T-cell (primary cell): Measurements from ENCODE around the gene PILRA. TPM values are rescaled to one million over a fixed set of nuclear protein-coding genes. Genes with fewer than 3 reads are reported as not detected.
"Not testable (repeated sequence)": the region's sequence is repeated elsewhere in the genome, so short reads cannot be mapped to it uniquely, and the experiment has no call there.

Source experiments
- ATAC-seq, 4 experiments: fragments of 200-7000 bp in 3 of 4; fragments of 150-1000 bp in 1 of 4; cut with Tn5 transposase; replicated peaks in 1 of 4; 1 replicate in 3 of 4; 2 replicates in 1 of 4; pipeline ENCODE4 v1.10.0; 2021; ENCODE audit warnings: moderate library complexity in 3 of 4, mild to moderate bottlenecking in 2 of 4, moderate number of reproducible peaks in 1 of 4
- CTCF ChIA-PET, 2 donors: fragments of 300-600 bp; sonication (Branson Sonifier 250); formaldehyde crosslinking; loops; one replicate each; lab custom pipeline; 2022; ENCODE audit warnings: antibody characterized with exemption in 2 of 2; lab: Charles Lee
- POLR2A ChIA-PET, 2 donors: fragments of 300-600 bp; sonication (Branson Sonifier 250); formaldehyde crosslinking; loops; one replicate each; lab custom pipeline; 2022; ENCODE audit warnings: antibody characterized with exemption in 2 of 2; lab: Charles Lee
- DNase-seq, 35 experiments: peaks; one replicate each; pipeline versions ENCODE4 v3.0.0 to v3.0.0-alpha.2; 2013 to 2023
- H3K27ac ChIP-seq: one replicate; pipeline ENCODE4 v1.5.1; 2013; ENCODE audit warnings: low read length
- H3K27me3 ChIP-seq, 2 experiments: replicated peaks in 1 of 2; 1 replicate in 1 of 2; 2 replicates in 1 of 2; pipeline versions ENCODE4 v1.6.1 to v1.7.0; 2013; ENCODE audit warnings: low read length in 1 of 2, mixed read lengths in 1 of 2; ENCODE audit not compliant: control insufficient read depth in 2 of 2, insufficient read depth in 2 of 2; ENCODE audit errors: extremely low read depth in 1 of 2
- H3K36me3 ChIP-seq, 2 donors: 1 replicate in 1 of 2; 2 replicates in 1 of 2; pipeline versions ENCODE4 v1.6.1 to v1.7.0; 2013; ENCODE audit warnings: low read length in 1 of 2; ENCODE audit not compliant: control insufficient read depth in 2 of 2, insufficient read depth in 1 of 2; ENCODE audit errors: extremely low read depth in 1 of 2
- H3K4me1 ChIP-seq, 2 experiments: 1 replicate in 1 of 2; 2 replicates in 1 of 2; pipeline versions ENCODE4 v1.6.1 to v1.7.0; 2013; ENCODE audit warnings: low read length in 2 of 2, mixed read lengths in 1 of 2; ENCODE audit not compliant: insufficient read depth in 2 of 2, control insufficient read depth in 1 of 2; ENCODE audit errors: extremely low read depth in 1 of 2
- H3K4me3 ChIP-seq, 2 donors: 1 replicate in 1 of 2; 2 replicates in 1 of 2; pipeline versions ENCODE4 v1.5.1 to v1.7.0; 2013; ENCODE audit warnings: mild to moderate bottlenecking in 2 of 2, low read length in 1 of 2, moderate library complexity in 1 of 2; ENCODE audit not compliant: control insufficient read depth in 1 of 2; ENCODE audit errors: extremely low read depth in 1 of 2
- H3K9me3 ChIP-seq: 2 replicates; pipeline ENCODE4 v1.7.0; 2013
- H3K27ac Mint-ChIP-seq, 2 donors: one replicate each; pipeline ENCODE4 v1.8.0; 2020 to 2021; ENCODE audit warnings: mild to moderate bottlenecking in 2 of 2, mixed read lengths in 2 of 2
- H3K27me3 Mint-ChIP-seq, 2 donors: one replicate each; pipeline ENCODE4 v1.8.0; 2021 to 2022; ENCODE audit warnings: mixed read lengths in 2 of 2
- H3K36me3 Mint-ChIP-seq: one replicate; pipeline ENCODE4 v1.8.0; 2021; ENCODE audit warnings: mixed read lengths
- H3K4me1 Mint-ChIP-seq, 3 donors: one replicate each; pipeline ENCODE4 v1.8.0; 2020 to 2022; ENCODE audit warnings: mixed read lengths in 3 of 3, mild to moderate bottlenecking in 1 of 3
- H3K4me3 Mint-ChIP-seq, 3 donors: one replicate each; pipeline ENCODE4 v1.8.0; 2020 to 2022; ENCODE audit warnings: mild to moderate bottlenecking in 3 of 3, mixed read lengths in 3 of 3, moderate library complexity in 3 of 3
- H3K9me3 Mint-ChIP-seq, 3 donors: one replicate each; pipeline ENCODE4 v1.8.0; 2020 to 2022; ENCODE audit warnings: mixed read lengths in 3 of 3
- WGBS: methylation state at CpG from one replicate; pipeline ENCODE4 v1.1.5; 2013; ENCODE audit warnings: missing lambda C conversion rate; ENCODE audit not compliant: insufficient coverage; 5-methylcytosine and 5-hydroxymethylcytosine counted together
- total RNA-seq, 35 experiments: library from RNA in 6 of 35; stranded (reverse) in 6 of 35; fragments of 120-200 nt in 1 of 35; gene quantifications; one replicate each; pipeline versions ENCODE4 v1.2.1 to v1.2.4 and lab custom pipeline; 2013 to 2026

The PILRA gene
- total RNA-seq, 5 donors from 2014 or later (not counting 1 experiment from before 2014, with no cell fraction given), result 3.7 to 19.3 (median 7.1) TPM

DNA sequence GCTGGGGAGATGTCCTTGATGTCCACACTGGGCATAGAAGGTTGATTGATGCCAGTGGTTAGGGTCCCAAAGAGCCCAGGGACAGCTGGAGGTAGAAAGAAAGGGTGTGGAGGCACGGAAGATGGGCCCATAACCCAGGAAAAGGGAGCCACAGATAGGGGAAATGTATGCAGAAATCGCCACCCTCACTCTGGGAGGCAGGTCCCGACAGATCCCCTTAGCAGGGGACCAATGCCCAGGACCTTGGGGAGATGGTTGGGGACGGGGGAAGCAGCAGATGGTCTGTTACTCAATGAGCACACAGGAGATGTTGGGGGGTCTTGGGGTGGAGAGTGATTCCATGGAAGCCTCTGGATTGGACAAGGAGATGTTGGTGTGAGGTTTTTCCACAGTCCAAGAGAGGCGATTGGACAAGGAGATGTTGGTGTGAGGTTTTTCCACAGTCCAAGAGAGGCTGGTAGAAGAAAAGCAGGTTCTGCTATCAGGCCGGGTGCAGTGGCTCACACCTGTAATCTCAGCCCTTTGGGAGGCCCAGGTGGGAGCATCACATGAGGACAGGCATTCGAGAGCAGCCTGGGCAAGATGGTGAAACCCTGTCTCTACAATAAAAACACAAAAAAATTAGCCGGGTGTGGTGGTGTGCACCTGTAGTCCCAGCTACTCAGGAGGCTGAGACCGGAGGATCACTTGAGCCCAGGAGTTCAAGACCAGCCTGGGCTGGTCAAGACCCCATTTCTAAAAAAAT lies 70.0 kb downstream of the PILRA start:
- Histone ChIP-seq H3K4me3 (no peak overlapping the region), H3K9me3 (no peaks in the 10 kb centered on the region), H3K27me3 (no peaks in the 10 kb centered on the region), H3K27ac (no peak overlapping the region), H3K4me1 (peaks cover 2 to 12% of the 10 kb centered on the region in 2 experiments), H3K36me3 (no peaks in the 10 kb centered on the region)
- ChIA-PET POLR2A (interaction anchor here in 1 of 2 donors (0.6 kb wide), 1 partner anchor 35 kb away, joined by 6 read pairs; no protein-coding TSS in a partner anchor), CTCF (interaction anchor here in 1 of 2 donors (0.7 kb wide), 1 partner anchor 12 kb away, joined by 3 read pairs; no protein-coding TSS in a partner anchor)
- H3K4me3 Mint-ChIP-seq, result no peak overlapping the region
- H3K27me3 Mint-ChIP-seq, result no peaks in the 10 kb centered on the region
- ATAC-seq (no peak), DNase-seq (no peak)
- WGBS, result 98% methylated on average over 8 of the region's 9 CpGs
- H3K36me3 Mint-ChIP-seq, result no peaks in the 10 kb centered on the region
- H3K9me3 Mint-ChIP-seq, result no peaks in the 10 kb centered on the region
- peak overlapping the region in 1 of 2 donors; percentile 34 for H3K27ac Mint-ChIP-seq
- H3K4me1 Mint-ChIP-seq, result peaks cover 7 to 15% (median 7%) of the 10 kb centered on the region in 3 donors

DNA sequence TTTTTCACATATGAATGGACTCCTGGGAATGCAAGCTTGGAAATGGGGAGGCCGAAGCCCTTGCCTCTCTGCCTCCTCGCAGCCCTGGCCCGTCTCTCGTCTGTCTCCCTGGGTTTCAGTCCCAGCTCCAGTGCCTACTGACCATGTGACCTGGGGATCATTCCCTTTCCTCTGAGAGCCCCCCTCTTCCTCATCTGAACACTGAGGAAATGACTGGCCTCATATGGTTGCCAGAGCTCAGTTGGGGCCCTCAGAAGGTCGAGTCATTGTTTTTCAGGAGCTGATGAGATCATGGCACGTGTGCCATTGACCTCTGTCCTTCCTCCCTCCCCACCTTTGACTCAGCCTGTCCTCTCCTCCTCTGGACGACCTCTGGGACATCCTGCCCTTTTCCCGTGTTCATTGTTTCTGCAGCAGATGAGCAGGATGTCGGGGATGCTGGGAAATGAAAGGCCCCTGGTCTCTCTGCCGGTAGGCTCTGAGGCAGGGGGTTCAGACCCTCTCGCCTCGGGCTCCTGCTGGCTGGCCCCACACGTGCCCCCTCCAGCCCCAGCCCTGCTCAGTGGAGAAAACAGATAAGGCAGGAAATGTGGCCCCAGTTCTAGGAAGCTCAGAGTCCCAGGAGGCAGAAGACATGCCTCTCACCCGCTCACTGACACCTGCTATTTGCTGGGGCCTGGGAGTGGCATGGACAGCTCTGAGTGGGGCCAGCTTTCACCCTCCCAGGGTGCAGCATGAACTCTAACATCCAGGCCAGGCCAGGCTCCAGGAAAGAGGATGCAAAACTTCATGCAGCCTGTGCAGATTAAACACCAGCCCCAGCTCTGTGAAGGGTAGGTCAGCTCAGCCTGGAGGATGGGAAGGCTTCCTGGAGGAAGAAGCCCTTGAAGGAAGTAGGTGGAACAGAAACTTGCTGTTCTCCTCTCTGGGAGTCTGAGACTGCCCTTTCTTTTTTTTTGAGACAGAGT lies 71.3 kb downstream of the PILRA start:
- Histone ChIP-seq H3K4me1 (peaks cover 2 to 12% of the 10 kb centered on the region in 2 experiments), H3K27ac (no peak overlapping the region), H3K36me3 (no peaks in the 10 kb centered on the region), H3K27me3 (no peaks in the 10 kb centered on the region), H3K9me3 (no peaks in the 10 kb centered on the region), H3K4me3 (no peak overlapping the region)
- H3K9me3 Mint-ChIP-seq, result no peaks in the 10 kb centered on the region
- ATAC-seq (peak; percentile 15 to 49 (median 44)), DNase-seq (no peak)
- no peak overlapping the region for H3K4me3 Mint-ChIP-seq
- 55% methylated on average over 12 of the region's 14 CpGs for WGBS
- H3K36me3 Mint-ChIP-seq, result no peaks in the 10 kb centered on the region
- no peaks in the 10 kb centered on the region for H3K27me3 Mint-ChIP-seq
- peaks cover 7 to 18% (median 7%) of the 10 kb centered on the region in 3 donors for H3K4me1 Mint-ChIP-seq
- H3K27ac Mint-ChIP-seq, result peak overlapping the region; percentile 64 to 65
- CTCF ChIA-PET, result no interaction called here
- POLR2A ChIA-PET, result interaction anchor here in 1 of 2 donors (0.6 kb wide), 1 partner anchor 261 kb away, joined by 3 read pairs; no protein-coding TSS in a partner anchor

DNA sequence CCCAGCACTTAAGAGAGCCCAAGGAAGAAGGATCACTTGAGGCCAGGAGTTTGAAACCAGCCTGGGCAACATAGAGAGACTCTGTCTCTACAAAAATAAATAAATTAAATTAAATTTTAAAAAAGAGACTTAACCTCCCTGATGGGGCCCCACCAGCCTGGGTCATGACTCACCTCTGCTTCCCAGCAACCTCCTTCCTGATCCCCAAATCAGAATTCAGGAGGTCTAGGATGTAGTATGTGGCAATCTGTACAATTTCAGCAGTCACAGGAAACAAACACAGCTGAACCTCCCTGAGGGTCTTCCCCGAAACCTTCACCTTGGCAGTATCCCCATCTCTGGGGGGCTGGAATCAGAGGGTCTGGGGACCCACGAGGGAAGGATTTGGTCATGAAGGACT lies 72.8 kb downstream of the PILRA start:
- no peaks in the 10 kb centered on the region for H3K27me3 Mint-ChIP-seq
- no peaks in the 10 kb centered on the region for H3K36me3 Mint-ChIP-seq
- ATAC-seq (no peak), DNase-seq (no peak)
- peaks cover 0 to 3% of the 10 kb centered on the region in 2 experiments for H3K27me3 ChIP-seq
- peaks cover 7 to 25% (median 11%) of the 10 kb centered on the region in 3 donors for H3K4me1 Mint-ChIP-seq
- no peak overlapping the region for H3K27ac ChIP-seq
- H3K4me3 ChIP-seq, result no peak overlapping the region
- H3K9me3 Mint-ChIP-seq, result no peaks in the 10 kb centered on the region
- POLR2A ChIA-PET, result no interaction called here
- H3K9me3 ChIP-seq, result no peaks in the 10 kb centered on the region
- CTCF ChIA-PET, result no interaction called here
- H3K36me3 ChIP-seq, result no peaks in the 10 kb centered on the region
- H3K4me3 Mint-ChIP-seq, result no peak overlapping the region
- peaks cover 2 to 22% of the 10 kb centered on the region in 2 experiments for H3K4me1 ChIP-seq
- whole genome bisulfite sequencing, result 67% methylated on average over 1 of the region's 2 CpGs
- no peak overlapping the region for H3K27ac Mint-ChIP-seq

DNA sequence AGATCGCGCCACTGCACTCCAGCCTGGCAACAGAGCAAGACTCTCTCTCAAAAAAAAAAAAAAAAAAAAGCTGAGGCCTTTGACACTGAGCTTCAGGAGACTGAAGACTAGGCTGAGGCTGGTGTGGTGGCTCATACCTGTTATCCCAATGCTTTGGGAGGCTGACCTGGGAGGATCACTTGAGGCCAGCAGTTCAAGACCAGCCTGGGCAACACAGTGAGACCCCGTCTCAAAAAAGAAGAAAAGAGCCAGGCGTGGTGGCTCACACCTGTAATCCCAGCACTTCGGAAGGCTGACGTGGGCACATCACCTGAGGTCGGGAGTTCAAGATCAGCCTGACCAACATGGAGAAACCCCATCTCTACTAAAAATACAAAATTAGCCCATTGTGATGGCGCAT lies 74.1 kb downstream of the PILRA start:
- not testable (repeated sequence) for H3K9me3 ChIP-seq, DNase-seq, H3K27ac ChIP-seq, ATAC-seq, H3K27ac Mint-ChIP-seq, H3K36me3 ChIP-seq, H3K27me3 ChIP-seq, H3K36me3 Mint-ChIP-seq, H3K27me3 Mint-ChIP-seq, H3K4me3 ChIP-seq, H3K4me3 Mint-ChIP-seq, H3K9me3 Mint-ChIP-seq
- ChIA-PET CTCF (interaction anchor here (0.6 to 1.3 kb wide), 4 partner anchors 12 to 1961 kb away, joined by 3 to 4 read pairs (median 3); no protein-coding TSS in a partner anchor), POLR2A (interaction anchor here in 1 of 2 donors (0.7 kb wide), 1 partner anchor 13 kb away, joined by 6 read pairs; no protein-coding TSS in a partner anchor)
- WGBS, result 91% methylated on average over 5 of the region's 8 CpGs
- H3K4me1 ChIP-seq, result peaks cover 2 to 22% of the 10 kb centered on the region in 2 experiments
- peaks cover 7 to 25% (median 11%) of the 10 kb centered on the region in 3 donors for H3K4me1 Mint-ChIP-seq

DNA sequence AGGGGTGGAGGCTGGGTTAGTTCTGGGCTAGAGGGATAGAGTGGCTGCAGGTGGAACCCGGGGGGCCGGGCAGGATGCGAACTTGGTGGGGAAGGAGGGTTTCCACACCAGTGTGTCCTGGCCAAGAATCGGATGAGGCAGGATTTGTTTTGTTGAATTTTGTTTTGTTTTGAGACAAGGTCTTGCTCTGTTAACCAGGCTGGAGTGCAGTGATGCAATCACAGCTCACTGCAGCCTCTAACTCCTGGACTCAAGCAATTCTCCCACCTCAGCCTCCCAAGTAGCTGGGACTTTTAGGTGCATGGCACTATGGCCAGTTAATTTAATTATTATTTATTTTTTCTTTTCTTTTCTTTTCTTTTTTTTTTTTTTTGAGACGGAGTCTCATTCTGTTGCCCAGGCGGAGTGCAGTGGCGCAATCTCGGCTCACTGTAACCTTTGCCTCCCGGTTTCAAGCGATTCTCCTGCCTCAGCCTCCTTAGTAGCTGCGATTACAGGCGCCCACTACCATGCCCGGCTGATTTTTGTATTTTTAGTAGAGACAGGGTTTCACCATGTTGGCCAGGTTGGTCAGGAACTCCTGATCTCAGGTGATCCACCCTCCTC lies 76.0 kb downstream of the PILRA start:
- ChIA-PET POLR2A (no interaction called here), CTCF (interaction anchor here (0.6 to 1.5 kb wide), 4 partner anchors 11 to 244 kb away, joined by 3 to 5 read pairs (median 3); partner anchors contain the start of gene ZCWPW1 (in 1 of the 2))
- Histone ChIP-seq H3K36me3 (no peaks in the 10 kb centered on the region), H3K27ac (no peak overlapping the region), H3K4me1 (peaks cover 2 to 31% of the 10 kb centered on the region in 2 experiments), H3K27me3 (peaks cover 0 to 3% of the 10 kb centered on the region in 2 experiments), H3K9me3 (no peaks in the 10 kb centered on the region), H3K4me3 (no peak overlapping the region)
- H3K27me3 Mint-ChIP-seq, result no peaks in the 10 kb centered on the region
- WGBS, result no CpG with 5 or more reads among the region's 13 CpGs
- DNase-seq, result no peak
- H3K36me3 Mint-ChIP-seq, result no peaks in the 10 kb centered on the region
- H3K9me3 Mint-ChIP-seq, result no peaks in the 10 kb centered on the region
- peaks cover 7 to 18% (median 14%) of the 10 kb centered on the region in 3 donors for H3K4me1 Mint-ChIP-seq
- peak overlapping the region in 1 of 2 donors; percentile 16 for H3K27ac Mint-ChIP-seq
- peak overlapping the region in 2 of 3 donors; percentile 22 to 25 for H3K4me3 Mint-ChIP-seq
- ATAC-seq, result no peak
